Fibroblast of lung (primary cell): ENCODE measurements around the gene AGPAT1. TPM values are rescaled to one million over a fixed set of nuclear protein-coding genes. Genes with fewer than 3 reads are reported as not detected.

ENCODE experiments used
- DNase-seq, 2 donors: peaks; one replicate each; pipeline versions ENCODE4 v3.0.0 to v3.0.0-alpha.2; 2010; ENCODE audit warnings: low read depth in 2 of 2
- H2AFZ ChIP-seq: 2 replicates; pipeline ENCODE4 v1.5.1; 2012; ENCODE audit warnings: low read length, control low read depth, inconsistent platforms
- H3K27ac ChIP-seq: 2 replicates; pipeline ENCODE4 v1.5.1; 2011; ENCODE audit warnings: low read length, control low read depth; ENCODE audit not compliant: insufficient read depth
- H3K27me3 ChIP-seq: 2 replicates; pipeline ENCODE4 v1.5.1; 2011; ENCODE audit warnings: mild to moderate bottlenecking, low read length; ENCODE audit not compliant: control insufficient read depth, insufficient read depth
- H3K36me3 ChIP-seq: 2 replicates; pipeline ENCODE4 v1.5.1; 2011; ENCODE audit warnings: low read length; ENCODE audit not compliant: control insufficient read depth, insufficient read depth
- H3K4me1 ChIP-seq: 2 replicates; pipeline ENCODE4 v1.5.1; 2011; ENCODE audit warnings: low read length; ENCODE audit not compliant: control insufficient read depth, insufficient read depth; ENCODE audit errors: extremely low read depth
- H3K4me2 ChIP-seq: 2 replicates; pipeline ENCODE4 v1.5.1; 2011; ENCODE audit warnings: low read length, control low read depth; ENCODE audit not compliant: insufficient read depth; ENCODE audit errors: extremely low read depth
- H3K4me3 ChIP-seq, 4 experiments: fragments of 200-600 bp in 1 of 4; sonication (generic) in 1 of 4; replicated peaks in 1 of 4; 2 replicates each; pipeline ENCODE4 v1.5.1; 2011 to 2016; ENCODE audit warnings: low read length in 4 of 4, low read depth in 3 of 4, mild to moderate bottlenecking in 3 of 4, control low read depth in 2 of 4, inconsistent platforms in 1 of 4, mixed read lengths in 1 of 4; ENCODE audit not compliant: insufficient read depth in 1 of 4; ENCODE audit errors: control extremely low read depth in 1 of 4
- H3K79me2 ChIP-seq: 2 replicates; pipeline ENCODE4 v1.5.1; 2012; ENCODE audit warnings: mild to moderate bottlenecking, low read length, inconsistent platforms; ENCODE audit not compliant: control insufficient read depth, insufficient read depth
- H3K9ac ChIP-seq: 2 replicates; pipeline ENCODE4 v1.5.1; 2011; ENCODE audit warnings: mild to moderate bottlenecking, low read length, control low read depth; ENCODE audit not compliant: insufficient read depth
- H3K9me3 ChIP-seq: 2 replicates; pipeline ENCODE4 v1.5.1; 2012; ENCODE audit warnings: low read depth, low read length; ENCODE audit not compliant: control insufficient read depth, insufficient read depth
- H4K20me1 ChIP-seq: 2 replicates; pipeline ENCODE4 v1.5.1; 2011; ENCODE audit warnings: low read length; ENCODE audit not compliant: control insufficient read depth, insufficient read depth; ENCODE audit errors: extremely low read depth
- EZH2 ChIP-seq: IDR thresholded peaks from 2 replicates; pipeline ENCODE4 v1.5.1; 2012; ENCODE audit warnings: low read length, control low read depth, mild to moderate bottlenecking; ENCODE audit errors: missing control alignments
- polyA plus RNA-seq, 2 donors: library from polyadenylated mRNA; depleted of rRNA in 1 of 2; stranded (reverse) in 1 of 2; unstranded in 1 of 2; fragments of >200 nt; gene quantifications; 2 replicates each; pipeline ENCODE4 v1.2.1, GENCODE V29; 2011 to 2012; ENCODE audit warnings: missing spikeins in 1 of 2
- total RNA-seq: library from RNA; depleted of rRNA; stranded (reverse); fragments of >200 nt; gene quantifications from 2 replicates; pipeline ENCODE4 v1.2.1, GENCODE V29; 2014
- TF ChIP-seq, protein P1 (sequence below), 2 donors: IDR thresholded peaks in 1 of 2; conservative IDR thresholded peaks in 1 of 2; 1 replicate in 1 of 2; 2 replicates in 1 of 2; pipeline ENCODE4 v1.5.1; 2011 to 2012; ENCODE audit warnings: low read length in 2 of 2, control low read depth in 1 of 2, inconsistent platforms in 1 of 2, low read depth in 1 of 2, mild to moderate bottlenecking in 1 of 2

Gene AGPAT1
- total and polyA plus RNA-seq, 2 donors (not counting 1 experiment from before 2014, with no cell fraction given), result 22.1 to 79.0 TPM

DNA sequence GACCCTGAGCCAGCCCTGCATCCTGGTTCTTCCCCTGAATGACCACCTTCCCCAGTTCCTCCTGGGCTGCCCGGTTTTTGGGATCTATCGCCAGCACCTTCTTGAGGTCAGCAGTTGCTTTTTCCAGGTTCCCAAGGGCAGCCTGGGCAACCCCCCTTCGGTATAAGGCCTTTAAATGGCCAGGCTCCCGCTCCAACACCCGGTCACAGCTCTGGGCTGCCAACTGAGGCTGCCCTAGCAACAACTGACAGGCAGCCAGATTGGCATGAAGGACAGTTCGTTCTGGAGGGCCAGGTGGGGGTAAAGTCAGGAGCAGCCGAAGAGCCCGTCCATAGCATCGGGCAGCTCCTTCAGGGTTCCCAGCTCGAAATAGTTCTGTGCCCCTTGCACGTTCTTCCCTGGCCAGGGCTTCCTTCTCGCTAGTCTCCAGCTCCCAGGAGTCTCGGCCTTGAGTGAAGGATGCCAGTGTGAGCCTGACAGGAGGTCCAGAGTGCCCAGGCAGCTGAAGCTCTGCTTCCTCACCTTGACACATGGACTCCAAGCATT, 47.1 kb downstream of the AGPAT1 start:
- TF ChIP-seq, protein P1, sequence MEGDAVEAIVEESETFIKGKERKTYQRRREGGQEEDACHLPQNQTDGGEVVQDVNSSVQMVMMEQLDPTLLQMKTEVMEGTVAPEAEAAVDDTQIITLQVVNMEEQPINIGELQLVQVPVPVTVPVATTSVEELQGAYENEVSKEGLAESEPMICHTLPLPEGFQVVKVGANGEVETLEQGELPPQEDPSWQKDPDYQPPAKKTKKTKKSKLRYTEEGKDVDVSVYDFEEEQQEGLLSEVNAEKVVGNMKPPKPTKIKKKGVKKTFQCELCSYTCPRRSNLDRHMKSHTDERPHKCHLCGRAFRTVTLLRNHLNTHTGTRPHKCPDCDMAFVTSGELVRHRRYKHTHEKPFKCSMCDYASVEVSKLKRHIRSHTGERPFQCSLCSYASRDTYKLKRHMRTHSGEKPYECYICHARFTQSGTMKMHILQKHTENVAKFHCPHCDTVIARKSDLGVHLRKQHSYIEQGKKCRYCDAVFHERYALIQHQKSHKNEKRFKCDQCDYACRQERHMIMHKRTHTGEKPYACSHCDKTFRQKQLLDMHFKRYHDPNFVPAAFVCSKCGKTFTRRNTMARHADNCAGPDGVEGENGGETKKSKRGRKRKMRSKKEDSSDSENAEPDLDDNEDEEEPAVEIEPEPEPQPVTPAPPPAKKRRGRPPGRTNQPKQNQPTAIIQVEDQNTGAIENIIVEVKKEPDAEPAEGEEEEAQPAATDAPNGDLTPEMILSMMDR (conservative IDR thresholded peaks at IDR 0.05 in 1 of 2, IDR thresholded peaks at IDR 0.05 in 1 of 2; ENCODE audit: low read depth in 1 of 2, low read length in 2 of 2), result no peak
- TF ChIP-seq EZH2, result no peak
- DNase-seq, result no peak
- Histone ChIP-seq H3K27ac (peak overlapping the region; percentile 87), H3K4me1 (peaks cover 8% of the 10 kb centered on the region), H3K4me2 (peak overlapping the region; percentile 99), H2AFZ (no peak overlapping the region), H3K9ac (no peak overlapping the region), H3K27me3 (no peaks in the 10 kb centered on the region), H3K36me3 (peaks cover 5% of the 10 kb centered on the region), H3K79me2 (peaks cover 14% of the 10 kb centered on the region), H3K9me3 (no peaks in the 10 kb centered on the region), H3K4me3 (peak overlapping the region in 2 of 4 experiments; percentile 69 to 75), H4K20me1 (no peaks in the 10 kb centered on the region)

- Histone ChIP-seq H2AFZ (peak within 1 kb of the TSS; percentile 88), H3K9ac (peak within 1 kb of the TSS; percentile 85), H3K4me2 (peak within 1 kb of the TSS; percentile 99), H3K4me3 (peak within 1 kb of the TSS; percentile 80 to 99 (median 90)), H3K36me3 (peaks cover 5% of the 10 kb centered on the region), H3K27ac (peak within 1 kb of the TSS; percentile 93), H3K4me1 (peaks cover 8% of the 10 kb centered on the region), H4K20me1 (no peaks in the 10 kb centered on the region), H3K9me3 (no peaks in the 10 kb centered on the region), H3K27me3 (no peaks in the 10 kb centered on the region), H3K79me2 (peaks cover 14% of the 10 kb centered on the region)
- TF ChIP-seq EZH2, result no peak
- TF ChIP-seq, protein P1 (conservative IDR thresholded peaks at IDR 0.05 in 1 of 2, IDR thresholded peaks at IDR 0.05 in 1 of 2; ENCODE audit: low read depth in 1 of 2, low read length in 2 of 2), result no peak
- peak; percentile 100 for DNase-seq
Measured at GRCh38 chr6:32127717-32128592, 47.9 kb downstream of the AGPAT1 start, which contains the start of gene ATF6B. Gene ATF6B (minus strand): TSS chr6:32128246. CDS start chr6:32128207, 39 bp downstream.

- H3K4me2 ChIP-seq, result peak overlapping the region; percentile 91
- H4K20me1 ChIP-seq, result no peaks in the 10 kb centered on the region
- H3K27me3 ChIP-seq, result no peaks in the 10 kb centered on the region
- H3K4me3 ChIP-seq, result peak overlapping the region; percentile 80 to 99 (median 90)
- H3K9me3 ChIP-seq, result no peaks in the 10 kb centered on the region
- no peak for DNase-seq
- H2AFZ ChIP-seq, result peak overlapping the region; percentile 88
- H3K27ac ChIP-seq, result peak overlapping the region; percentile 93
- H3K79me2 ChIP-seq, result peaks cover 14% of the 10 kb centered on the region
- H3K4me1 ChIP-seq, result peaks cover 8% of the 10 kb centered on the region
- TF ChIP-seq, protein P1 (conservative IDR thresholded peaks at IDR 0.05 in 1 of 2, IDR thresholded peaks at IDR 0.05 in 1 of 2; ENCODE audit: low read depth in 1 of 2, low read length in 2 of 2), result no peak
- TF ChIP-seq EZH2, result no peak
- peak overlapping the region; percentile 85 for H3K9ac ChIP-seq
- H3K36me3 ChIP-seq, result peaks cover 5% of the 10 kb centered on the region
Measured at GRCh38 chr6:32127409-32127716, 48.5 kb downstream of the AGPAT1 start.
